Measurements from ENCODE around the gene RGCC.
"Not testable (repeated sequence)": the region's sequence is repeated elsewhere in the genome, so short reads cannot be mapped to it uniquely, and the experiment has no call there.

RGCC gene

DNA sequence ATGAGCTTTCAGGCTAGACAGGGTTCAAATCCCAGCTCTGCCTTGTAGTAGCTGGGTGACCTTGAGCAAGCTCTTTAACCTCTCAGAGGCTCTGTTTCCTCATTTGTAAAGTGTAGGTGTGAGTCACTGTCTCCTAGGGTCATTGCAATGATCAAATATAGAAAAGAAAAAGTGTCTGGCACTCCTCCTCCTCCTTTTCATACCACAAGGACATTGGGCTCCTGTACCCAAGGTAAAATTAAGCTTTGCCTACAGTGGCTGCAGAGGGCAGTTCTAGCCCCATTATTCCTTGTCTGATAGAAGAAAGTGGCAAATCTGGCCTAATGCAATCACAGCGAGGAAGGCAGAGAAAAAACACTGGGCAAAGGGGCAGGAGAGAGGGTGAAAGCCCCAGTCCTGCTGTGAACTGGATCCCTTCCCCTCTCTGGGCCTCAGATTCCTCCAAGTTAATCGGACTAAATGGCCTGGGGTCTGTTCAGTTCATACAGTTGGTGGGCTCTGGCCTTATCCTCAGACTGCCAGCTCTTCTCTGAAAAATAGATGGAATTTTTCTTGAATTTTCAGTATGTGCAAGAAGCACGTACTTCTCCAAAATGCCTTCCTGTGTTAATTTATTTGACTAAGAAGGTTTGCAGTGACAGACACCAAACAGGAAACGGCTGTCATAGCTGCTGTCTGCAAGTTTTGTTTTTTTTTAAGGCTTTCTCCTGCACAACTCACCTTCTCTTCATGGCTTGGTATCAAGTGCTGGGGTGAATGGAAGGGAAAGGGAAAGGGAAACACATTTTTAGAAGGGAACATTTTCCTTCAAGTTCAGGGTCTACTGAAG is 35.3 kb downstream of the RGCC start:
- no peak for DNase-seq

DNA sequence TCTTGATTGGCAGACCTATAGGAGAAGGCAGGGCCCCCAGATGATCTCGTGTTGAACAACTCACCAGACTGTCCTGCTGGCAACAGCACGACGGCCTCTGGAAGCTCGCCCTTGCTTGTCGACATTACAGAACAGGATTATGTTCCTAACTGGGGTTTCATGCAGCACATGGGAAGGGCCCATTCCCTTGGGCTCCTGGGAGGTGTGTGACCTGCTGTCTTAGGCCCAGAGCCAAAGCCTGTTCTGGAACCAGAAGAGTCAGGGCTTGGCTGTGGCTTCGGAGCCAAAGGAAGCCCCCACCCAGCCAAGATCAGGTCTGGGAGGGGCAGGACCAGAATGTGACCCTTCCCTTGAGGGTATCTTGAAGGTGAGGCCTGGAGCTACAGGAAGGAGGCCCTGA is 36.9 kb downstream of the RGCC start:
- no peak for DNase-seq

DNA sequence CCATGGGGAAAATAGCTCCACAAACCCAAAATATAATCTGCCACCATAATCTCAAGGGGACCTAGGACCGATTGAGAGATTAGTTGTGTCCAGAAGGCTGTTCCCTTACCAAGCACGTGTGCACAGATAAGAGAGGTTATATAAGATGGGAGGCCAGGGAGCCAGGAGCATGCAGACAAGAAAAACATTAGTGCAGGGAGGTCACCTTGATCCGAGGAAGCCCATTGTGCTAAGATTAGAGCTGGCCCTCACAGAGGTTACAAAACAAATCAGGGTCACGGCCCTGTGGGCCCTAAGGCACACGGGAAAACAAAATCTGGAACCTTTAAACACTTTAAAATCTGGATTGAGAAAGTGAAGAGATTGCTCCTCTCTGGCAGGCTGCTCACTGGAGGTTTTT is 37.7 kb downstream of the RGCC start:
- DNase-seq: no peak

DNA sequence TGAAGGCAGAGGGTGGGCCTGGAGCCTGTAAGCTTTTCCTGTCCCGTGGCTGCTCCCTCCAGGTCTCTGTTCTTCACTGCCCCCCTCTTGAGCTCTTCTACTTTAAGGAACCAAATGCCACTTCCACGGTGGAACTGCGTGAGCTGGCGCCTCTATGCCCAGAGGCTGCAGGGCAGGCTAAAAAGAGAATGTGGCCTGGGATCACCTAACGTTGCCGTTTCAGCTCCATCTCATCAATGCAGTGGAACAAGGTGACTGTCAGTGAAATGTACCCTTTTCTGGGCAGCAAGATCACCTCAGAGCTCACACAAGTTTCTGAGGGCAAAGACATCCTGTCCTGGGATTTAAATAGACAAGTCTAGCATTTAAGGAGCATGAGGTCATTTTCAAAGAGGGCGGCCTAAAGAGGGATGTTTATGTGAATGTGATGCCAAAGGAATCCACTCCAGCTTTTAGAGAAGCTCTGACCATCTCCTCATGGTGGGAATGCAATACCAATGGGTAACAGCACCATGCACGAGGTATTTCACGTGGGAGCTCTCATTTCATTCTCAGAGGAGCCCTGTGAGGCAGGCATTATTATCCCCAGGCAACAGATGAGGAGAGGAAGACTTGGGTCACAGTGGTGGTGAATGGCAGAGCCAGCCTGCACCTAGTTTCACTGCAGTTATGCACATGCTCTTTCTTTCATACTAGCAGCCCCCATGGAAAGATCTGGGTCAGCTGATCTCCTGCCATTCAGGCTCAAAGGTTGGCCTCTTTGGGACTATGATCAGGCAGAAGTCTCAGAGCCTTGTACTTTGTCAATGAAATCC is 39.3 kb downstream of the RGCC start:
- no peak for DNase-seq

DNA sequence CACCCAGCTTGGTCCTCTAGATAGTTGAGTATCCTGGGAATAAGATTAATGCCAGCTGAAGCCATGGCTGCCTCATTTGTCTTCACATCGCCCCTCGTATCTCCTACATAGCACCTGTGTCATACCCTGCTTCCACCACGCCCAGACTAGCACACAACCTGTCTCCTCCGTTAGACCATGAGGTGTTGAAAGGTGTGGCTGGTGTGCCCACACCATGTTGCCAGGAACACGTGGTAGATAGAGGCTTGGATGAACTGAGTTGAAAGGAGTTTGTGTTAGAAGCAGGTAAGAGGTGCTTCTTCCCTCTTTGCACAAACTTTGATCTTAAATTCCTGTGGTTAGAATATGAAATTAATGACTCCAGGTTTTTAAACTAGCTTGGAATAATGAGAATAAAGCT is 40.1 kb downstream of the RGCC start:
- DNase-seq: no peak

DNA sequence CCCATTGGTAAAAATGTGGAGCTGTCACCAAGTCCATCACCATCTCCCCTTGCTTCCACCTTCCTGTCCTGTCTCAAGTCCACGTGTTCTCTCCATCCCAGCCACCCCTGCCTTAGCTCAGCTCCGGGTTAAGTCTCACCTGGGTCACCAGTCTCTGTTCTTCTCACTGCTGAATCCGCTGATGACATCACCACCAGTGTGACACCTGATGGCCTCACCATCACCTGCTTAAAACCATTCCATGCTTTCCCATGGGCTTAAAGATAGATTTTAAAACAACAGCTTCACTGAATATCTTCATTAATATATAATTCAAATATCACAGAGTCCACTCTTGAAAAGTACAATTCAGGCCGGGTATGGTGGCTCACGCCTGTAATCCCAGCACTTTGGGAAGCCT is 42.1 kb downstream of the RGCC start:
- no peak for DNase-seq

DNA sequence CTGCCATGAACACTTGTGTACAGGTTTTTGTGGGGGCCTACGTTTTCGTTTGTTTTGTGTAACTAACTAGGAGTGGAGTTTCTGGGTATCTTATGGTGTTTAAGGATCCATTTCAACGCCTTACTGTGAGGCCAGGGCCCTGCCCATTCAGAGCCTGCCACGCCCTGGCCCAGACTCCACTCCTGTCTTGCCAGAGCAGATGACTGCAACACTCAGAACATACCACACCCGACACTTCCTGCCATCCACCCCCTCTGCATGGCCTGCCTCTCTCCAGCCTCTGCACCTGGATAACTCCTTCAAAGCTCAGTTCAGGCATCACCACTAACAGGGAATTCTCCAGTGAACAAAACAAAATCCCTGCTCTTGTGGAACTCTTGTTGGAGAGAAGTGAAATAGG is 43.2 kb downstream of the RGCC start:
- no peak for DNase-seq

DNA sequence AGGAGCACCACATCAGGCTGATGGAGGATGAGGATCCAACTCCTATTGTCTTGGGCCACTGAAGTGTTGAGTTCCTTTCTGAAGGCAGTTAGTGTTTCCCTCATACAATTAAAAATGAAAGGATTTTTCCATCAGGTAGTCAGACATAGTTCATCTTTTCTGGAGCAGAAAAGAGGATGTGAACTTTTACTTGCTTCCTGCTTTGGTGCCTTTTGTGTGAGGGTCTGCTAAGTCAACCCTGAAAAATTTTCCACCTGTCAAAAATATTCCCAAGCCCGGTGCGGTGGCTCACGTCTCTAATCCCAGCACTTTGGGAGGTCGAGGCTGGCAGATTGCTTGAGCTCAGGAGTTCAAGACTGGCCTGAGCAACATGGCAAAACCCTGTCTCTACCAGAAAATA is 43.9 kb downstream of the RGCC start:
- no peak for DNase-seq

DNA sequence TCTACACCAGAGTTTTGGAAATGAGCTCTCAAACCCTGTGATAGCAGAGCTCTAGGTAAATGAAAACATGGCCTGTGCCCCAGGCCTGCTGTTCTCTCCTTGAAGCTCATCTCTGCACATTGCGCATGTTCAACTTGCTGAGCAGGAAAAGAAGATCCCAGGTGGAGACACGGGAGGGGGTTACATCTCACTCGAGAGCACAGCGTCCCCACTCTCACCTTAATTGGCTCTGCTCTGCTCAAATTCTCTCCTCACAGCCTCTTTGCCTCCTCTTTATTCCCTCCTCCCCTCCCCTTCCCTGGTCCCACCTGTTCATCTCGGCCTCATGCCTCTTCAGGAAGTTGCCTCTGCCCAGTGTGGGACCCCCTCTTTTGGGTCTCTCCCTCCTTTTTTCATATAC is 44.7 kb downstream of the RGCC start:
- no peak for DNase-seq

DNA sequence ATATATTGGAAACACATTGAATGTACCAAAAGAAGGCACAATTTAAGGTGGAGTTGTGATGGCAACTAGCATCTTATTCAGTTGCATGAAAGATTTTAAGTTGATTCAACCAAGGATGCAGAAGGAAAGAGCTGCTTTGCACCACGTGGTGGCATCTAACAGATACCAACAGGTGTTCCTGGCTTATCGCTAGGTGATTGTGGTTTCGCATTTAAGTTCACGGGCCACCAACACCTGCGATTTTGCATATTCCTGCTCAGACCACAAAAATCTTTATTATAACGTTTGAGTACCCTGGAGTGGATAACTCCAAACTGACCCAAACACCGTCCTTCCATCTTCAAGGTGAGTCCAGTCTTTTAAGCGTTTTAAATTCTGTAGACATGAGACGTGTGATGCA is 45.3 kb downstream of the RGCC start:
- DNase-seq: no peak

DNA sequence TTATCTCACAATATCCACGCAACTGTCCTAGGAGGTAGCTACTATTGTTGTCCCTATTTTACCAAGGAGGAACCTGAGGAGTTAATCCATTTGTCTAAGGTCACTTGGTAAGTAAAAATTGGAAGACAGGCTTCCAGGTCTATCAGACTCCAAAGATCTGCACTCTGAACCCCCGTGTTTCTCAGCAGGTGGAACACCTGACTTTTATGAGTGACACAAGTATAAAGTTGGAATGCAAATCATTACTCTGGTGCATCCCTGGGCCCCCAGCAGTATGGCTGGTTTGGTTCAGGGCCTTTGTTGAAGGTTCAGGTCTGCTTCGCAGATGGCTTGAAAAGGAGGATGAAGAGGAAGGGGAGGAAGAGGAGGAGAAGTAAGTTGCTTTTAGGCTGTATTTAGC is 46.0 kb downstream of the RGCC start:
- no peak for DNase-seq

DNA sequence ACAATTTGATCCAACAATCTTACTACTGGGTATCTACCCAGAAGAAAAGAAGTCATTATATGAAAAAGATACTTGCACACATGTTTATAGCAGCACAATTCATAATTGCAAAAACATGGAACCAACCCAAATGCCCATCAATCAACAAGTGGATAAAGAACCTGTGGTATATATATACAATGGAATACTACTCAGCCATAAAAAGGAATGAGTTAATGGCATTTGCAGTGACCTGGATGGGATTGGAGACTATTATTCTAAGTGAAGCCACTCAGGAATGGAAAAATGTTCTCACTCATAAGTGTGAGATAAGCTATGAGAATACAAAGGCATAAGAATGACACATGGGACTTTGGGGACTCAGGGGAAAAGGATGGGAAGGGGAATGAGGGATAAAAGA is 47.3 kb downstream of the RGCC start:
- DNase-seq: not testable (repeated sequence)

DNA sequence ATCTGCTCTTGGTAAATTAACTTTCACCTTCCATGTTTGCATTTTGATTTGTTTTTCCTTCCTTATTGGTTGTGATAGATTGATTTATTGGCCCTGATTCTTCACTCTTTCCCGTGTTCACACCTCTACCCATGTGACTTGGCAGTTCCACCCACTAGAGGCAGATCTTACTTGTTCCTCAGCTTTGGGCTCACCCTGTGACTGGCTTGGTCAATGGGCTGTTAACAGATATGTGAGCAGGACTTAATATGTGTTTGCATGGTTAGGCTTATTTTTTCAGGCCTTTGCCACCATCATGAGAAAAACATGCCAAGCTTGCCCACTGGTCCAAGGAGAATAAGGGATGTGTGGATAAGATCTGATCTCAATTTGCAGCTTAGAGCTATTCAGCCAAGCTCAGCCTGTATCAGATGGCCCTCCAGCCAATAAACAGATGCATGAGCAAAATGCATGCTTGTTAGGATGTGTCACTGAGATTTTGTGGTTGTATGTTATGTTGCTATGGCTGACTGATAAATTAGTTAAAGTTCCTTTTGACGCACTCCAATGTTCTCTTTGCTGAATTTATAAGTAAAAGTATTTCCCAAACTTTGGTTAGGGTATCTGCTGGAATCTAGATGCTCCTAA is 48.0 kb downstream of the RGCC start:
- DNase-seq: no peak

DNA sequence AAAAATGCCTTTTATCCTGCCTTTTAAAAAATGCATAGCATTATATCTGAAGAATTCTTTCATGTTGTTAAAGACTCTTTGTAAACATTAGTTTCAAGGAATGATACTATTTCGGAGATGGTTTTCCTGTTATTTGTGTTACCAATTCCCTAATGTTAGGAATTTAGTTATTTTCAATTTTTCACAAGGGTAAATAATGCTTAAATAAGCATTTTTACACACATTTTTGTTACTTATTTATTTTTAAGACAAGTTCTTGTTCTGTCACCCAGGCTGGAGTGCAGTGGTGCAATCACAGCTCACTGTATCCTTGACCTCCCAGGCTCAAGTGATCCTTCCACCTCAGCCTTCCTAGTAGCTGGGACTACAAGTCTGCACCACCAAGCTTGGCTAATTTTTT is 49.0 kb downstream of the RGCC start:
- DNase-seq: no peak

DNA sequence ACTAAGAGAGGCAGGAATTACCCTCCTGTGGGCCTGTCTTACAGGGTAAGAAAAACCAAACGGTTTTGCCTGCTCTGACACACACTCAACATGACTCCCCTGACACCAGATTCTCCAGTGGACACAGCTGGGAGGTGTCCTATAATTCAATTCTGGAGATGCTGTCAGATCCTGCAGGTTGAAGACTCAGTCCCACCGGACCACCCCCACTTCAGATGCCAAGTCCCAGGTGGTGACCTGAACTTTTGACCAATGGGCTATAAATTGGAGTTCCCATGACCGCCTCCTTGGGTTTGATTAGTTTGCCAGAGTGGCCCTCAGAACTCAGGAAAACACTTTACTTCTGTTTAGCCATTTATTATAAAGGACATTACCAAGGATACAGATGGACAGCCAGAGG is 52.6 kb downstream of the RGCC start:
- DNase-seq: no peak

DNA sequence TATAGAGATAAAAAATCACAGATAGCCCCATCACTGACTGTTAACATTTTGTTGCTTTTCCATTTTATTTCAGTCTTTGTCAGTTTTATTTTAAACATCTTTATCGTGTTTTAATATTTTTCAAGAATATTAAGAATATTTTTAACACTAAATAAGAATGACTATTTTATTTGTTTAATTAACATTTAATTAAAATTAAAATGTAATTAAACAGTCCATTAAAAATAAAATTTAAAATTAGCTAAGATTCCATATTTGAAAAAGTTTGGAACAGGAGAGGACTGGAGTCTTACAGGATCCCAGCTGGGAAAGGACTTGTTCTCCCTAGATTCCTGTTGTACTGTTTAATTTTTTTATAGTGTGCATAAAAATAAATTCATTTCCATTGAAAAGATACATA is 54.5 kb downstream of the RGCC start:
- no peak for DNase-seq

DNA sequence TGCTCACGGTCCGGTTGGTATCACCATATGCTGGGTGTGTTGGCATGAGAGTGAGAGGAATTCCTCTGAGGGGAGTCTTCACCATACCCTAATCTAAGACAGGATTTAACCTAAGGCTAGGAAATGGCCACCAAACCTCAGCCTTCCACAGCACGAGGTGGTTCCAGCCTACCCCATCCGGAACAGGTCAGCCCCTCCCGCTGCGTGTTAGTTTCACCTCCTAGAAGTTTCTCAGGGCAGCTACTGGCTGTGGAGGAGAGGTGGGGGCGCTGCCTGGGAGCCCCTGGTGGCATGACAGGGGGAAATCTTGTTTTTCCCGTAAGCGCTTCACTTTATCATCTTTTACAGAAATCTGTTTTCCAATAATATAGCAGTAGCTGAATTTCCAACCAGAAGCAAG is 55.1 kb downstream of the RGCC start:
- DNase-seq: no peak

DNA sequence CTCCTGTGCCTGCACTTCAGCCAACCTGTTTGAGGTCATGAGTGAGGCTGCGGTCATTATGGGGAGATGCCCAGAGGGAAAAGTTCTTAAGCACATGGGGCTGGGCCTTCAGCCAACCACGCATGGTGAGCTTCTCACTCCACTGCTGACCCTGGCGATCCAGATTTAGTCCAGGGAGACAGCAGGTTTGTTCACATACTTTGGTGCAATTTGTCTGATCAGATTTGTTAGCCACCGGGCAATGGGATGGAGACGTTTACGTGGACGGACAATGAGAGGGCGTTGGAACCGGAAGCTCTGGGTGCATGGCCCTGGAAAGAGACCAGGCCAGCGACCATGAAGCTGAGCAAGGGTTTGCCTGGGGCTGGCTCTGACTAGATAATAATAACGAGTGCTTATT is 56.2 kb downstream of the RGCC start:
- no peak for DNase-seq

DNA sequence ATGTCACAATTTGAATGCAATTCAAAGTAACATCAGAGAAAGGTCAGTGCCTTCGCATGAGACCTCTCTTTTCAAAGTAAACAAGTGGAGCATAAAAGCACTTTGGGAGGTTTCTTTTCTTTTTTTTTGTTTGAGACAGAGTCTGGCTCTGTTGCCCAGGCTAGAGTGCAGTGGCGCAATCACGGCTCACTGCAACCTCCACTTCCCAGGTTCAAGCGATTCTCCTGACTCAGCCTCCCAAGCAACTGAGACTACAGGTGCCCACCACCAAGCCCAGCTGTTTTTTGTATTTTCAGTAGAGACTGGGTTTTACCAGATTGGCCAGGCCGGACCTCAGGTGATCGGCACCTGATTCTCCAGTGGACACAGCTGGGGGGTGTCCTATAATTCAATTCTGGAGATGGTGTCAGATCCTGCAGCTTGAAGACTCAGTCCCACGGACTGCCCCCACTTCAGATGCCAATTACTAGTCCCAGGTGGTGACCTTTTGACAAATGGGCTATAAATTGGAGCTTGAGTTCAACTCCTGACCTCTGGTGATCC is 57.6 kb downstream of the RGCC start:
- no peak for DNase-seq

DNA sequence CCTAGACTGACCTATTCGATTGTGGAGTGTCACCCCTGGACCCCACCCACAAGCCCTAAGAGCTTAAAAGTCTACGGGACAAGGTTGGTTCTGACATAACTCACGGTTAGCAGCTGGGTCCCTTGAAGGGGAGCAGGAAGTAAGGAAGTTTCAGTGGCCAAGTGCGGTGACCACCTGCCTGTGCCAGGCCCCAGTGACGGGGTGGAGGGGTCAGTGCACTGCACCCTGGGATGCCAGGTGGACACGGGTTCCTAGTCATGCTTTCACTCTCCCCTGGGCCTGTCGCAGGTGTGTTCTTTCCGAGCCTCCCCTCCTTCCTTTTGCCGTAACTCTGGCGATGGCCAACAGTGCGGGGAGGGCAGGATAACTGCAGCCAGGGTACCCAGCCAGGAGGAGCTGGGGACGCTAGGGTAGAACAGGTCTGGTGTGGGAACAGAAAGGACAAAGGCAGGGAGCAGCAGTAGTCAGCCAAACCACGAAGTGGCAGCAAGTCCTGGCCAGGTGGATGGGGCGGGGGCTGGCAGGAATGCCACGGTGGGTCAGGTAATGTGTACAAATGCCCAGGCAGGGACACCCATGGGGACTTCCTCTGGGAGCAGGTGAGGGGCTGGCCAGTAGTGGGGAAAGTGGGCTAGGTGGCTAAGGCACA is 58.3 kb downstream of the RGCC start:
- no peak for DNase-seq

DNA sequence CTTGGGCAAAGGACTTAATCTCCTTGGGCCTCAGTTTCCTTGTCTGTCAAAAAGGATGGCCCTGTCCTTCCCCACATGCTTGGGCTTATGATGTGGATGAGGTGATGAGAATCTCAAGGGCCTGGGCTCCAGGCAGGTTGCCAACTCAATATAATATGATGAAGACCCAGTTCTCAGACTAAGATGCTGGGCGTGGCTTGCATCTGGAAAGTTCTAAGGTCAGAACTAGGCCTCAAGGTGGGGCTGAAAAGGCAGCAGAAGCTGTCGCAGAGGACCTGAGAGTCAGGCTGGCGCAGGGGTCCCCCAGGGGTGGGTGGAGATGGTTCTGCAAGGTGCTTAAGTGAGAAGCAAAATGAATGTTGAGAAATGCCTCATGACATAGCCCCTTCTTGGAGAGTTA is 58.8 kb downstream of the RGCC start:
- no peak for DNase-seq

DNA sequence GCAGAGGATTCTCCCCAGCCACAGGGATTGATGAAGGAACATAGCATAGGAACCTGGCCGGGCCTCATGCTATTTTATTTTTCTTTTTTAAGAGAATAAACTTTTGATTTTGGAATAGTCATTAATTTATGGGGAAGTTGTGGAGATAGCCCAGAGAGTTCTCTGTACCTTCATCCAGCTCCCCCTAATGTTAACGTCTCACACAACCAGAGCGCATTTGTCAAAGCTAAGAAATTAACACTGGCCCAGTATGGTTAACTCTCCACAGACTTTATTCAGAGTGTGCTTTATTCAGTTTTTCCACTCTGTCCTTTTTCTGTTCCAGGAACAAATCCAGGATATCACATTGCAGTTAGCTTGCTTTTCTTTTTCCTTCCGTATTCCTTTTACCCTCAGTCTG is 59.4 kb downstream of the RGCC start:
- DNase-seq: no peak

DNA sequence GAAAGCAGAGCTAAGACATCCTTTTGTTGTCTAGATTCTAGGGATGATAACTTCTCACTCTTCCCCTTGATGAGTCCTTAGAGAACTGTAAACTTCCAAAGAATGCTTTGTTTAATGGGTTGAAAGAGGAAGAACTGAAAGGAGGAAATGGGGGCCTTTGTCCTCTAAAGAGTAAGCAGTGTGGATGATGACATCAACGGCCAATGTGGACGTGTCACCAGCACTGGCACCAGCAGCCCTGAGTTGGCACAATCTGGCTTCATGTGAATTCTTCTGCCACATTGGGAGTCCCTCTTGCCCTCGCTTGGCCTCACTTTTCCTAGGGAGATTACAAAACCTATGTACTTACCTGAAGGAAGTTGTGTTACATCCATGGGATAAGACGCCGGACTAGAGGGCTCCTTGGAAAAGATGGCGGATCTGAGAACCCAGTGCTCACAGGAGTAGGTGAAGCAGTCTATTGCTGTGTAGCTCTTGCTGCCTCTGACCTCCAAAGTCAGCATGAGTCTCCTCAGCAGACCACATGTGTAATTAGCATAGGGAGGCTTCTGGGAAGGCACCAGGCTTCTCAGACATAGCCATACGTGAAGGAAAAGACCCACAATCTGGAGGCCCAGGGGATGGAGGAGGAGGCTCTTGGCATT is 62.8 kb downstream of the RGCC start:
- no peak for DNase-seq
